ENCODE data around the gene HIVEP1.

DNA sequence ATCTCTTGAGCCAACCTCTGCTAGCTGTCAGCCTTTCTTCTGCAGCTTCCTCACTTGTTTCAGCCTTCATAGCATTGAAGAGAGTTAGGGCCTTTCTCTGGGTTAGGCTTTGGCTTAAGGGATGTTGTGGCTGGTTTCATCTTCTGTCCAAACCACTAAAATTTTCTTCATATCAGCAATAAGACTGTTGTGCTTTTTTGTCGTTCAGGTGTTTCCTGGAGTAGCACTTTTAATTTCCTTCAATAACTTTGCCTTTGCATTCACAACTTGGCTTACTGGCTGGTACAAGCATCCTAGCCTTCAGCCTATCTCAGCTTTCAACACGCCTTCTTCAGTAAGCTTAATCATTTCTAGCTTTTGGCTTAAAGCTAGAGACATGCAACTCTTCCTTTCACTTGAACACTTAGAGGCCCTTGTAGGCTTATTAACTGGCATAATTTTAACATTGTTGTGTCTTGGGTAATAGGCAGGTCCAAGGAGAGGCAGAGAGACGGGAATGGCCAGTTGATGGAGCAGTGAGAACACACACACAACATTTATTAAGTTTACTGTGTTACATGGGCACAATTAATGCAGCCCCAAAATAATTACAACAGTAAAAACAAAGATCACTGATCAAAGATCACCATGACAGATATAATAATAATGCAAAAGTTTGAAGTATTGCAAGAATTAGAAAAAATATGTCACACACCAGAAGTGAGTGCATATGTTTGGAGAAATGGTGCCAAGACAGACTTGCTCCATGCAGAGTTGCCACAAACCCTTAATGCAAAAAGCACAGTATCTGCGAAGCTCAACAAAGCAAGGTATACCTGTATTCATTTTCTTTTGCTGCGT is 98.6 kb downstream of the HIVEP1 start:
- TF ChIP-seq POLR2A (IDR thresholded peaks at IDR 0.05; ENCODE audit: insufficient read depth in 1 of 2, low read depth in 2 of 2, low read length in 2 of 2) (no peak), POLR2AphosphoS5 (IDR thresholded peaks at IDR 0.05; ENCODE audit: low read depth, low read length) (no peak), KAT2B (IDR thresholded peaks at IDR 0.05; ENCODE audit: borderline replicate concordance, low read depth, low read length) (no peak), NR3C1 (CRISPR knock-in tag; IDR thresholded peaks at IDR 0.05) (no peak), YY1 (IDR thresholded peaks at IDR 0.05; ENCODE audit: insufficient read depth, insufficient replicate concordance, low read depth, low read length) (no peak), ZNF652 (CRISPR knock-in tag; IDR thresholded peaks at IDR 0.05; ENCODE audit: borderline replicate concordance, low read depth) (no peak), TBX3 (IDR thresholded peaks at IDR 0.05; ENCODE audit: borderline replicate concordance) (no peak), TP53 (CRISPR knock-in tag; conservative IDR thresholded peaks at IDR 0.05) (no peak), TCF7 (IDR thresholded peaks at IDR 0.05; ENCODE audit: low read depth) (no peak), MED8 (CRISPR knock-in tag; IDR thresholded peaks at IDR 0.05; ENCODE audit: insufficient replicate concordance) (no peak)
- TF ChIP-seq, protein P1, sequence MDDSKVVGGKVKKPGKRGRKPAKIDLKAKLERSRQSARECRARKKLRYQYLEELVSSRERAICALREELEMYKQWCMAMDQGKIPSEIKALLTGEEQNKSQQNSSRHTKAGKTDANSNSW (CRISPR knock-in tag; IDR thresholded peaks at IDR 0.05; ENCODE audit: borderline replicate concordance), result no peak
- TF ChIP-seq, protein P2, sequence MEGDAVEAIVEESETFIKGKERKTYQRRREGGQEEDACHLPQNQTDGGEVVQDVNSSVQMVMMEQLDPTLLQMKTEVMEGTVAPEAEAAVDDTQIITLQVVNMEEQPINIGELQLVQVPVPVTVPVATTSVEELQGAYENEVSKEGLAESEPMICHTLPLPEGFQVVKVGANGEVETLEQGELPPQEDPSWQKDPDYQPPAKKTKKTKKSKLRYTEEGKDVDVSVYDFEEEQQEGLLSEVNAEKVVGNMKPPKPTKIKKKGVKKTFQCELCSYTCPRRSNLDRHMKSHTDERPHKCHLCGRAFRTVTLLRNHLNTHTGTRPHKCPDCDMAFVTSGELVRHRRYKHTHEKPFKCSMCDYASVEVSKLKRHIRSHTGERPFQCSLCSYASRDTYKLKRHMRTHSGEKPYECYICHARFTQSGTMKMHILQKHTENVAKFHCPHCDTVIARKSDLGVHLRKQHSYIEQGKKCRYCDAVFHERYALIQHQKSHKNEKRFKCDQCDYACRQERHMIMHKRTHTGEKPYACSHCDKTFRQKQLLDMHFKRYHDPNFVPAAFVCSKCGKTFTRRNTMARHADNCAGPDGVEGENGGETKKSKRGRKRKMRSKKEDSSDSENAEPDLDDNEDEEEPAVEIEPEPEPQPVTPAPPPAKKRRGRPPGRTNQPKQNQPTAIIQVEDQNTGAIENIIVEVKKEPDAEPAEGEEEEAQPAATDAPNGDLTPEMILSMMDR (CRISPR knock-in tag; IDR thresholded peaks at IDR 0.05), result no peak
- TF ChIP-seq, protein P3, sequence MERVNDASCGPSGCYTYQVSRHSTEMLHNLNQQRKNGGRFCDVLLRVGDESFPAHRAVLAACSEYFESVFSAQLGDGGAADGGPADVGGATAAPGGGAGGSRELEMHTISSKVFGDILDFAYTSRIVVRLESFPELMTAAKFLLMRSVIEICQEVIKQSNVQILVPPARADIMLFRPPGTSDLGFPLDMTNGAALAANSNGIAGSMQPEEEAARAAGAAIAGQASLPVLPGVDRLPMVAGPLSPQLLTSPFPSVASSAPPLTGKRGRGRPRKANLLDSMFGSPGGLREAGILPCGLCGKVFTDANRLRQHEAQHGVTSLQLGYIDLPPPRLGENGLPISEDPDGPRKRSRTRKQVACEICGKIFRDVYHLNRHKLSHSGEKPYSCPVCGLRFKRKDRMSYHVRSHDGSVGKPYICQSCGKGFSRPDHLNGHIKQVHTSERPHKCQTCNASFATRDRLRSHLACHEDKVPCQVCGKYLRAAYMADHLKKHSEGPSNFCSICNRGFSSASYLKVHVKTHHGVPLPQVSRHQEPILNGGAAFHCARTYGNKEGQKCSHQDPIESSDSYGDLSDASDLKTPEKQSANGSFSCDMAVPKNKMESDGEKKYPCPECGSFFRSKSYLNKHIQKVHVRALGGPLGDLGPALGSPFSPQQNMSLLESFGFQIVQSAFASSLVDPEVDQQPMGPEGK (CRISPR knock-in tag; IDR thresholded peaks at IDR 0.05), result no peak

Data from HepG2 (cell line).